HUES48 (cell line): Measurements from ENCODE around the gene SSTR3.

Source experiments
- H3K27ac ChIP-seq: one replicate; pipeline ENCODE4 v1.7.0; 2013; ENCODE audit warnings: low read depth, low read length, inconsistent platforms
- H3K27me3 ChIP-seq: 2 replicates; pipeline ENCODE4 v1.6.1; 2013; ENCODE audit warnings: mild to moderate bottlenecking, low read length; ENCODE audit not compliant: control insufficient read depth, insufficient read depth
- H3K36me3 ChIP-seq: 2 replicates; pipeline ENCODE4 v1.6.1; 2013; ENCODE audit warnings: low read length; ENCODE audit not compliant: control insufficient read depth, insufficient read depth
- H3K4me1 ChIP-seq: 2 replicates; pipeline ENCODE4 v1.6.1; 2013; ENCODE audit warnings: mild to moderate bottlenecking, low read length; ENCODE audit not compliant: control insufficient read depth, insufficient read depth
- H3K4me3 ChIP-seq: 2 replicates; pipeline ENCODE4 v1.5.1; 2013; ENCODE audit warnings: mild to moderate bottlenecking, low read depth, low read length
- H3K9ac ChIP-seq: 2 replicates; pipeline ENCODE4 v1.6.1; 2013; ENCODE audit warnings: mild to moderate bottlenecking, low read depth, low read length, moderate library complexity
- H3K9me3 ChIP-seq: 2 replicates; pipeline ENCODE4 v1.6.1; 2013; ENCODE audit warnings: low read length; ENCODE audit not compliant: control insufficient read depth, insufficient read depth

Gene SSTR3

GRCh38 chr22:37188901-37189466, 23.3 kb downstream of the SSTR3 start:
- peaks cover 29% of the 10 kb centered on the region for H3K4me1 ChIP-seq
- peaks cover 10% of the 10 kb centered on the region; the same call in 1 of the 2 replicates for H3K9me3 ChIP-seq
- peak overlapping the region; percentile 20; the same call in 1 of the 2 replicates for H3K9ac ChIP-seq
- H3K27me3 ChIP-seq, result no peaks in the 10 kb centered on the region
- 0 out of 2 replicates have a peak, but pooled peaks cover 9% of the 10 kb centered on the region for H3K36me3 ChIP-seq
- peak overlapping the region; percentile 89 for H3K27ac ChIP-seq
- H3K4me3 ChIP-seq, result 0 out of 2 replicates have a peak overlapping the region, but pooled peaks have one; percentile 51

GRCh38 chr22:37187891-37188761, 24.2 kb downstream of the SSTR3 start, which contains the start of gene C1QTNF6:
TSS of gene C1QTNF6 (minus strand) at chr22:37188247. CDS start at chr22:37188213, 34 bp downstream.
- peaks cover 10% of the 10 kb centered on the region; the same call in 1 of the 2 replicates for H3K9me3 ChIP-seq
- peak within 1 kb of the TSS; percentile 51; the same call in 1 of the 2 replicates for H3K4me3 ChIP-seq
- H3K27me3 ChIP-seq, result no peaks in the 10 kb centered on the region
- H3K4me1 ChIP-seq, result peaks cover 29% of the 10 kb centered on the region
- H3K27ac ChIP-seq, result peak within 1 kb of the TSS; percentile 89
- H3K36me3 ChIP-seq, result 0 out of 2 replicates have a peak, but pooled peaks cover 9% of the 10 kb centered on the region
- peak within 1 kb of the TSS; percentile 20 for H3K9ac ChIP-seq

GRCh38 chr22:37187552-37187890, 24.8 kb downstream of the SSTR3 start:
- Histone ChIP-seq H3K4me3 (peak overlapping the region; percentile 51; the same call in 1 of the 2 replicates), H3K9me3 (0 out of 2 replicates have a peak, but pooled peaks cover 5% of the 10 kb centered on the region), H3K9ac (no peak overlapping the region; the same call in 1 of the 2 replicates), H3K27ac (peak overlapping the region; percentile 89), H3K4me1 (peaks cover 29% of the 10 kb centered on the region), H3K27me3 (no peaks in the 10 kb centered on the region), H3K36me3 (0 out of 2 replicates have a peak, but pooled peaks cover 9% of the 10 kb centered on the region)

GRCh38 chr22:37186997-37187522, 25.2 kb downstream of the SSTR3 start:
- Histone ChIP-seq H3K9ac (no peak overlapping the region), H3K9me3 (0 out of 2 replicates have a peak, but pooled peaks cover 2% of the 10 kb centered on the region), H3K27ac (no peak overlapping the region), H3K4me3 (peak overlapping the region; percentile 51; the same call in 1 of the 2 replicates), H3K4me1 (peaks cover 29% of the 10 kb centered on the region), H3K36me3 (0 out of 2 replicates have a peak, but pooled peaks cover 9% of the 10 kb centered on the region), H3K27me3 (no peaks in the 10 kb centered on the region)

GRCh38 chr22:37186228-37186996, 25.9 kb downstream of the SSTR3 start:
- Histone ChIP-seq H3K4me3 (no peak overlapping the region), H3K9ac (no peak overlapping the region), H3K27ac (no peak overlapping the region)

GRCh38 chr22:37185646-37186227, 26.5 kb downstream of the SSTR3 start:
- Histone ChIP-seq H3K36me3 (0 out of 2 replicates have a peak, but pooled peaks cover 7% of the 10 kb centered on the region), H3K27me3 (no peaks in the 10 kb centered on the region), H3K9ac (no peak overlapping the region), H3K9me3 (no peaks in the 10 kb centered on the region), H3K4me1 (peaks cover 29% of the 10 kb centered on the region), H3K4me3 (no peak overlapping the region), H3K27ac (no peak overlapping the region)

More at GRCh38 chr22:37186228-37186996, 25.9 kb downstream of the SSTR3 start:
- peaks cover 29% of the 10 kb centered on the region for H3K4me1 ChIP-seq
- H3K27me3 ChIP-seq, result no peaks in the 10 kb centered on the region
- H3K9me3 ChIP-seq, result no peaks in the 10 kb centered on the region
- 0 out of 2 replicates have a peak, but pooled peaks cover 9% of the 10 kb centered on the region for H3K36me3 ChIP-seq

GRCh38 chr22:37184816-37185541, 27.3 kb downstream of the SSTR3 start:
- Histone ChIP-seq H3K4me1 (peaks cover 29% of the 10 kb centered on the region), H3K9me3 (no peaks in the 10 kb centered on the region), H3K27ac (no peak overlapping the region), H3K9ac (no peak overlapping the region), H3K36me3 (no peaks in the 10 kb centered on the region), H3K27me3 (no peaks in the 10 kb centered on the region), H3K4me3 (no peak overlapping the region)

- H3K9me3 ChIP-seq, result no peaks in the 10 kb centered on the region
- H3K9ac ChIP-seq, result no peak overlapping the region
- H3K4me3 ChIP-seq, result no peak overlapping the region
- H3K4me1 ChIP-seq, result peaks cover 23% of the 10 kb centered on the region
- H3K27me3 ChIP-seq, result no peaks in the 10 kb centered on the region
- H3K36me3 ChIP-seq, result no peaks in the 10 kb centered on the region
- no peak overlapping the region for H3K27ac ChIP-seq
Measured at GRCh38 chr22:37184380-37184755, 27.9 kb downstream of the SSTR3 start.

- Histone ChIP-seq H3K36me3 (no peaks in the 10 kb centered on the region), H3K27ac (no peak overlapping the region), H3K9me3 (no peaks in the 10 kb centered on the region), H3K4me3 (no peak overlapping the region), H3K9ac (no peak overlapping the region), H3K4me1 (peaks cover 16% of the 10 kb centered on the region), H3K27me3 (no peaks in the 10 kb centered on the region)
Measured at GRCh38 chr22:37183432-37184379, 28.6 kb downstream of the SSTR3 start.
